ENCODE results near the gene PSENEN. TPM values are rescaled to one million over a fixed set of nuclear protein-coding genes. Genes with fewer than 3 reads are reported as not detected.

Gene PSENEN
- total and polyA plus RNA-seq, 2 donors (not counting 1 experiment from before 2014, with no cell fraction given): 16.0 to 31.4 TPM

GRCh38 chr19:35782589-35782988 lies 37.1 kb downstream of the PSENEN start:
- H3K4me1 ChIP-seq (ENCODE audit: control insufficient read depth, extremely low read depth, insufficient read depth, low read length): no peaks in the 10 kb centered on the region
- peaks cover 10% of the 10 kb centered on the region for H3K36me3 ChIP-seq (ENCODE audit: control insufficient read depth, insufficient read depth, low read length)
- H3K9ac ChIP-seq (ENCODE audit: insufficient read depth, low read length): no peak overlapping the region
- H2AFZ ChIP-seq (ENCODE audit: low read length): no peak overlapping the region
- DNase-seq (ENCODE audit: low read depth in 2 of 2): no peak
- no peaks in the 10 kb centered on the region for H3K27me3 ChIP-seq (ENCODE audit: control insufficient read depth, insufficient read depth, low read length)
- H4K20me1 ChIP-seq (ENCODE audit: control insufficient read depth, extremely low read depth, insufficient read depth, low read length): no peaks in the 10 kb centered on the region
- H3K9me3 ChIP-seq (ENCODE audit: control insufficient read depth, insufficient read depth, low read depth, low read length): no peaks in the 10 kb centered on the region
- TF ChIP-seq EZH2 (IDR thresholded peaks at IDR 0.05; ENCODE audit: low read length, missing control alignments) (no peak), CTCF (conservative IDR thresholded peaks at IDR 0.05 in 1 of 2, IDR thresholded peaks at IDR 0.05 in 1 of 2; ENCODE audit: low read depth in 1 of 2, low read length in 2 of 2) (no peak)
- H3K27ac ChIP-seq (ENCODE audit: insufficient read depth, low read length): no peak overlapping the region
- H3K79me2 ChIP-seq (ENCODE audit: control insufficient read depth, insufficient read depth, low read length): no peaks in the 10 kb centered on the region
- H3K4me2 ChIP-seq (ENCODE audit: extremely low read depth, insufficient read depth, low read length): no peak overlapping the region
- no peak overlapping the region for H3K4me3 ChIP-seq (replicated peaks in 1 of 4; ENCODE audit: control extremely low read depth in 1 of 4, insufficient read depth in 1 of 4, low read depth in 3 of 4, low read length in 4 of 4)

GRCh38 chr19:35783469-35784434 lies 38.3 kb downstream of the PSENEN start:
- DNase-seq (ENCODE audit: low read depth in 2 of 2): no peak
- Histone ChIP-seq H3K36me3 (ENCODE audit: control insufficient read depth, insufficient read depth, low read length) (peaks cover 10% of the 10 kb centered on the region), H3K9me3 (ENCODE audit: control insufficient read depth, insufficient read depth, low read depth, low read length) (no peaks in the 10 kb centered on the region), H3K9ac (ENCODE audit: insufficient read depth, low read length) (no peak overlapping the region), H3K27ac (ENCODE audit: insufficient read depth, low read length) (no peak overlapping the region), H2AFZ (ENCODE audit: low read length) (no peak overlapping the region), H3K4me3 (replicated peaks in 1 of 4; ENCODE audit: control extremely low read depth in 1 of 4, insufficient read depth in 1 of 4, low read depth in 3 of 4, low read length in 4 of 4) (no peak overlapping the region), H3K4me2 (ENCODE audit: extremely low read depth, insufficient read depth, low read length) (no peak overlapping the region), H3K27me3 (ENCODE audit: control insufficient read depth, insufficient read depth, low read length) (no peaks in the 10 kb centered on the region), H4K20me1 (ENCODE audit: control insufficient read depth, extremely low read depth, insufficient read depth, low read length) (no peaks in the 10 kb centered on the region), H3K4me1 (ENCODE audit: control insufficient read depth, extremely low read depth, insufficient read depth, low read length) (no peaks in the 10 kb centered on the region), H3K79me2 (ENCODE audit: control insufficient read depth, insufficient read depth, low read length) (no peaks in the 10 kb centered on the region)
- no peak for TF ChIP-seq EZH2 (IDR thresholded peaks at IDR 0.05; ENCODE audit: low read length, missing control alignments)
- TF ChIP-seq CTCF (conservative IDR thresholded peaks at IDR 0.05 in 1 of 2, IDR thresholded peaks at IDR 0.05 in 1 of 2; ENCODE audit: low read depth in 1 of 2, low read length in 2 of 2): no peak

- no peak overlapping the region for H3K9ac ChIP-seq (ENCODE audit: insufficient read depth, low read length)
- H3K9me3 ChIP-seq (ENCODE audit: control insufficient read depth, insufficient read depth, low read depth, low read length): no peaks in the 10 kb centered on the region
- no peaks in the 10 kb centered on the region for H4K20me1 ChIP-seq (ENCODE audit: control insufficient read depth, extremely low read depth, insufficient read depth, low read length)
- DNase-seq (ENCODE audit: low read depth in 2 of 2): no peak
- H3K4me2 ChIP-seq (ENCODE audit: extremely low read depth, insufficient read depth, low read length): no peak overlapping the region
- H3K27ac ChIP-seq (ENCODE audit: insufficient read depth, low read length): no peak overlapping the region
- H3K4me1 ChIP-seq (ENCODE audit: control insufficient read depth, extremely low read depth, insufficient read depth, low read length): no peaks in the 10 kb centered on the region
- no peaks in the 10 kb centered on the region for H3K27me3 ChIP-seq (ENCODE audit: control insufficient read depth, insufficient read depth, low read length)
- no peak overlapping the region for H3K4me3 ChIP-seq (replicated peaks in 1 of 4; ENCODE audit: control extremely low read depth in 1 of 4, insufficient read depth in 1 of 4, low read depth in 3 of 4, low read length in 4 of 4)
- H2AFZ ChIP-seq (ENCODE audit: low read length): no peak overlapping the region
- TF ChIP-seq EZH2 (IDR thresholded peaks at IDR 0.05; ENCODE audit: low read length, missing control alignments): no peak
- no peak for TF ChIP-seq CTCF (conservative IDR thresholded peaks at IDR 0.05 in 1 of 2, IDR thresholded peaks at IDR 0.05 in 1 of 2; ENCODE audit: low read depth in 1 of 2, low read length in 2 of 2)
- peaks cover 10% of the 10 kb centered on the region for H3K36me3 ChIP-seq (ENCODE audit: control insufficient read depth, insufficient read depth, low read length)
- no peaks in the 10 kb centered on the region for H3K79me2 ChIP-seq (ENCODE audit: control insufficient read depth, insufficient read depth, low read length)
Measured at GRCh38 chr19:35784503-35785338, 39.3 kb downstream of the PSENEN start.

Data from fibroblast of lung (primary cell).